GM12892 (cell line): ENCODE data around the gene NHLRC2.

Experiments used
- POLR2A ChIP-seq: IDR thresholded peaks from 2 replicates; pipeline ENCODE4 v1.6.1; 2011; ENCODE audit warnings: low read depth, low read length, control low read depth
- POLR2AphosphoS5 ChIP-seq: IDR thresholded peaks from 2 replicates; pipeline ENCODE4 v1.6.1; 2011; ENCODE audit warnings: low read depth, low read length, control low read depth
- TAF1 ChIP-seq: IDR thresholded peaks from 2 replicates; pipeline ENCODE4 v1.6.1; 2011; ENCODE audit warnings: low read depth, mild to moderate bottlenecking, control low read depth, low read length, borderline replicate concordance

GRCh38 chr10:113872139-113873030 is 17.9 kb downstream of the NHLRC2 start:
- TF ChIP-seq TAF1 (no peak), POLR2AphosphoS5 (no peak), POLR2A (no peak)
